ENCODE measurements around the gene CHD3. TPM values are rescaled to one million over a fixed set of nuclear protein-coding genes. Genes with fewer than 3 reads are reported as not detected.

CHD3 gene
- total and polyA plus RNA-seq, 3 donors from 2014 or later = 62.3 to 123 (median 111) TPM

- intact Hi-C loops (cut with DNase I; ENCODE audit: low total_unique reads) = no loop called here
- Histone ChIP-seq H3K36me3 (ENCODE audit: low read depth, missing control alignments) (no peaks in the 10 kb centered on the region), H3K4me3 (no peak overlapping the region), H3K9me3 (no peaks in the 10 kb centered on the region), H3K4me1 (no peaks in the 10 kb centered on the region), H3K27ac (no peak overlapping the region), H3K27me3 (no peaks in the 10 kb centered on the region)
- no peak for TF ChIP-seq CTCF (IDR thresholded peaks at IDR 0.05)
- TF ChIP-seq POLR2A (IDR thresholded peaks at IDR 0.05) = no peak
- WGBS, 2 donors = 90 to 92% methylated on average over 9 of the region's 9 CpGs
- DNase-seq = no peak
Measured at GRCh38 chr17:7959503-7960253, 71.1 kb downstream of the CHD3 start.

GRCh38 chr17:7961421-7961820 lies 72.8 kb downstream of the CHD3 start:
- Histone ChIP-seq H3K27ac (no peak overlapping the region), H3K27me3 (no peaks in the 10 kb centered on the region), H3K9me3 (no peaks in the 10 kb centered on the region), H3K4me3 (no peak overlapping the region), H3K36me3 (ENCODE audit: low read depth, missing control alignments) (no peaks in the 10 kb centered on the region), H3K4me1 (no peaks in the 10 kb centered on the region)
- no peak for DNase-seq
- intact Hi-C loops (cut with DNase I; ENCODE audit: low total_unique reads) = no loop called here
- 30 to 45% methylated on average over 2 of the region's 2 CpGs for WGBS, 2 donors
- TF ChIP-seq POLR2A (IDR thresholded peaks at IDR 0.05) (no peak), CTCF (IDR thresholded peaks at IDR 0.05) (no peak)

Small RNA genes within 50 kb of the gene (small RNA-seq; reads per million reads assigned to genes)
- gene SCARNA21 = 28.0 to 45.2 reads per million in 2 donors

Other genes with a start within 250 kb of the CHD3 start
- 10 to 100 TPM in 1 of 2 donors, 1 to 10 TPM in 1; 6.1 to 11.6 TPM for gene ATP1B2, start 237.9 kb upstream of the CHD3 start, total RNA-seq
- gene ATP1B2, start 237.9 kb upstream of the CHD3 start, polyA plus RNA-seq (ENCODE audit: insufficient read depth, low read depth, low replicate concordance) = 10.1 TPM
- 10 to 100 TPM; 45.0 to 47.1 TPM for gene TP53, start 201.3 kb upstream of the CHD3 start, total RNA-seq
- gene TP53, start 201.3 kb upstream of the CHD3 start, polyA plus RNA-seq (ENCODE audit: insufficient read depth, low read depth, low replicate concordance) = 32.1 TPM
- gene WRAP53, start 200.3 kb upstream of the CHD3 start, total RNA-seq = 10 to 100 TPM; 10.5 to 11.3 TPM
- gene WRAP53, start 200.3 kb upstream of the CHD3 start, polyA plus RNA-seq (ENCODE audit: insufficient read depth, low read depth, low replicate concordance) = 12.0 TPM
- 1 to 10 TPM in 1 of 2 donors, under 1 TPM in 1; 0.93 to 2.0 TPM for gene EFNB3, start 183.6 kb upstream of the CHD3 start, total RNA-seq
- gene EFNB3, start 183.6 kb upstream of the CHD3 start, polyA plus RNA-seq (ENCODE audit: insufficient read depth, low read depth, low replicate concordance) = 3.5 TPM
- gene DNAH2, start 171.0 kb upstream of the CHD3 start, total RNA-seq = 10 to 100 TPM; 11.7 to 22.7 TPM
- gene DNAH2, start 171.0 kb upstream of the CHD3 start, polyA plus RNA-seq (ENCODE audit: insufficient read depth, low read depth, low replicate concordance) = 24.9 TPM
- gene KDM6B, start 54.6 kb upstream of the CHD3 start, total RNA-seq = 10 to 100 TPM; 38.0 to 41.8 TPM
- gene KDM6B, start 54.6 kb upstream of the CHD3 start, polyA plus RNA-seq (ENCODE audit: insufficient read depth, low read depth, low replicate concordance) = 27.8 TPM
- 1 to 10 TPM; 4.6 to 7.4 TPM for gene TMEM88, start 33.7 kb upstream of the CHD3 start, total RNA-seq
- gene TMEM88, start 33.7 kb upstream of the CHD3 start, polyA plus RNA-seq (ENCODE audit: insufficient read depth, low read depth, low replicate concordance) = 6.8 TPM
- 10 to 100 TPM; 72.3 to 83.1 TPM for gene NAA38, start 31.2 kb upstream of the CHD3 start, total RNA-seq
- 102 TPM for gene NAA38, start 31.2 kb upstream of the CHD3 start, polyA plus RNA-seq (ENCODE audit: insufficient read depth, low read depth, low replicate concordance)
- gene CYB5D1, start 30.8 kb upstream of the CHD3 start, total RNA-seq = 10 to 100 TPM in 1 of 2 donors, 1 to 10 TPM in 1; 9.9 to 10.1 TPM
- gene CYB5D1, start 30.8 kb upstream of the CHD3 start, polyA plus RNA-seq (ENCODE audit: insufficient read depth, low read depth, low replicate concordance) = 12.8 TPM
- gene RNF227, start 27.5 kb downstream of the CHD3 start, total RNA-seq = 10 to 100 TPM; 16.2 to 27.9 TPM
- gene RNF227, start 27.5 kb downstream of the CHD3 start, polyA plus RNA-seq (ENCODE audit: insufficient read depth, low read depth, low replicate concordance) = 6.5 TPM
- gene KCNAB3, start 41.1 kb downstream of the CHD3 start, total RNA-seq = 1 to 10 TPM; 4.3 to 5.2 TPM
- gene KCNAB3, start 41.1 kb downstream of the CHD3 start, polyA plus RNA-seq (ENCODE audit: insufficient read depth, low read depth, low replicate concordance) = 3.3 TPM
- 10 to 100 TPM; 76.1 to 96.1 TPM for gene TRAPPC1, start 43.2 kb downstream of the CHD3 start, total RNA-seq
- gene TRAPPC1, start 43.2 kb downstream of the CHD3 start, polyA plus RNA-seq (ENCODE audit: insufficient read depth, low read depth, low replicate concordance) = 115 TPM
- gene CNTROB, start 43.4 kb downstream of the CHD3 start, total RNA-seq = 100 to 1,000 TPM in 1 of 2 donors, 10 to 100 TPM in 1; 79.2 to 111 TPM
- gene CNTROB, start 43.4 kb downstream of the CHD3 start, polyA plus RNA-seq (ENCODE audit: insufficient read depth, low read depth, low replicate concordance) = 153 TPM
- 1 to 10 TPM; 1.3 to 1.7 TPM for gene GUCY2D, start 113.8 kb downstream of the CHD3 start, total RNA-seq
- gene GUCY2D, start 113.8 kb downstream of the CHD3 start, polyA plus RNA-seq (ENCODE audit: insufficient read depth, low read depth, low replicate concordance) = 2.4 TPM
- 1 to 10 TPM in 1 of 2 donors, under 1 TPM in 1; 0.79 to 2.2 TPM for gene ALOX15B, start 150.3 kb downstream of the CHD3 start, total RNA-seq
- gene ALOX15B, start 150.3 kb downstream of the CHD3 start, polyA plus RNA-seq (ENCODE audit: insufficient read depth, low read depth, low replicate concordance) = 1.8 TPM
- under 1 TPM; 0.87 to 0.99 TPM for gene ALOX12B, start 198.9 kb downstream of the CHD3 start, total RNA-seq
- gene ALOX12B, start 198.9 kb downstream of the CHD3 start, polyA plus RNA-seq (ENCODE audit: insufficient read depth, low read depth, low replicate concordance) = 1.1 TPM
- 1 to 10 TPM; 2.2 to 4.3 TPM for gene ALOXE3, start 229.7 kb downstream of the CHD3 start, total RNA-seq
- 2.7 TPM for gene ALOXE3, start 229.7 kb downstream of the CHD3 start, polyA plus RNA-seq (ENCODE audit: insufficient read depth, low read depth, low replicate concordance)
- gene HES7, start 235.3 kb downstream of the CHD3 start, total RNA-seq = under 1 TPM in 1 of 2 donors, not detected in 1; 0.31 TPM
- 0.25 TPM for gene HES7, start 235.3 kb downstream of the CHD3 start, polyA plus RNA-seq (ENCODE audit: insufficient read depth, low read depth, low replicate concordance)